Measurements from ENCODE around the gene RTN1. TPM values are rescaled to one million over a fixed set of nuclear protein-coding genes. Genes with fewer than 3 reads are reported as not detected.

RTN1 gene
- total RNA-seq, 2 experiments from 2014 or later = not detected

GRCh38 chr14:59803052-59803540, 67.5 kb downstream of the RTN1 start:
- CTCF ChIA-PET = interaction anchor here (0.6 kb wide), 1 partner anchor 933 kb away, joined by 3 read pairs; no protein-coding TSS in a partner anchor
- Mint-ChIP-seq H3K27ac (no peak overlapping the region), H3K4me3 (no peak overlapping the region), H3K9me3 (ENCODE audit: low read depth) (no peaks in the 10 kb centered on the region), H3K27me3 (peaks cover 8% of the 10 kb centered on the region), H3K4me1 (no peaks in the 10 kb centered on the region), H3K36me3 (no peaks in the 10 kb centered on the region)
- ATAC-seq = no peak
- DNase-seq = no peak

- DNase-seq = no peak
- Mint-ChIP-seq H3K4me1 (no peaks in the 10 kb centered on the region), H3K27ac (no peak overlapping the region), H3K36me3 (no peaks in the 10 kb centered on the region), H3K27me3 (no peaks in the 10 kb centered on the region), H3K9me3 (ENCODE audit: low read depth) (no peaks in the 10 kb centered on the region), H3K4me3 (no peak overlapping the region)
- ATAC-seq = no peak
- CTCF ChIA-PET = no interaction called here
Observed at GRCh38 chr14:59788176-59788575, 82.4 kb downstream of the RTN1 start.

GRCh38 chr14:59787045-59787674, 83.4 kb downstream of the RTN1 start:
- H3K27me3 Mint-ChIP-seq = no peaks in the 10 kb centered on the region
- CTCF ChIA-PET = no interaction called here
- ATAC-seq (no peak), DNase-seq (no peak)
- no peak overlapping the region for H3K4me3 Mint-ChIP-seq
- H3K4me1 Mint-ChIP-seq = no peaks in the 10 kb centered on the region
- no peak overlapping the region for H3K27ac Mint-ChIP-seq
- no peaks in the 10 kb centered on the region for H3K36me3 Mint-ChIP-seq
- no peaks in the 10 kb centered on the region for H3K9me3 Mint-ChIP-seq (ENCODE audit: low read depth)

- Mint-ChIP-seq H3K4me3 (no peak overlapping the region), H3K9me3 (ENCODE audit: low read depth) (no peaks in the 10 kb centered on the region), H3K27ac (no peak overlapping the region), H3K27me3 (no peaks in the 10 kb centered on the region), H3K4me1 (no peaks in the 10 kb centered on the region), H3K36me3 (no peaks in the 10 kb centered on the region)
- CTCF ChIA-PET = no interaction called here
- no peak for DNase-seq
- ATAC-seq = no peak
Observed at GRCh38 chr14:59785629-59786028, 84.9 kb downstream of the RTN1 start.

GRCh38 chr14:59782760-59783159, 87.8 kb downstream of the RTN1 start:
- no peak overlapping the region for H3K4me3 Mint-ChIP-seq
- H3K27ac Mint-ChIP-seq = no peak overlapping the region
- CTCF ChIA-PET = no interaction called here
- no peaks in the 10 kb centered on the region for H3K4me1 Mint-ChIP-seq
- ATAC-seq = no peak
- H3K9me3 Mint-ChIP-seq (ENCODE audit: low read depth) = no peaks in the 10 kb centered on the region
- no peak for DNase-seq
- no peaks in the 10 kb centered on the region for H3K27me3 Mint-ChIP-seq
- no peaks in the 10 kb centered on the region for H3K36me3 Mint-ChIP-seq

GRCh38 chr14:59777006-59777579, 93.5 kb downstream of the RTN1 start:
- ATAC-seq (no peak), DNase-seq (no peak)
- H3K4me1 Mint-ChIP-seq = no peaks in the 10 kb centered on the region
- no peaks in the 10 kb centered on the region for H3K9me3 Mint-ChIP-seq (ENCODE audit: low read depth)
- no peaks in the 10 kb centered on the region for H3K27me3 Mint-ChIP-seq
- no peaks in the 10 kb centered on the region for H3K36me3 Mint-ChIP-seq
- no peak overlapping the region for H3K4me3 Mint-ChIP-seq
- CTCF ChIA-PET = no interaction called here
- H3K27ac Mint-ChIP-seq = no peak overlapping the region

- Mint-ChIP-seq H3K4me3 (no peak overlapping the region), H3K36me3 (no peaks in the 10 kb centered on the region), H3K27ac (no peak overlapping the region), H3K4me1 (no peaks in the 10 kb centered on the region), H3K27me3 (no peaks in the 10 kb centered on the region), H3K9me3 (ENCODE audit: low read depth) (no peaks in the 10 kb centered on the region)
- ATAC-seq (no peak), DNase-seq (no peak)
- CTCF ChIA-PET = no interaction called here
Observed at GRCh38 chr14:59776468-59776867, 94.1 kb downstream of the RTN1 start.

GRCh38 chr14:59772233-59772632, 98.3 kb downstream of the RTN1 start:
- CTCF ChIA-PET = no interaction called here
- H3K27ac Mint-ChIP-seq = no peak overlapping the region
- no peak overlapping the region for H3K4me3 Mint-ChIP-seq
- H3K4me1 Mint-ChIP-seq = no peaks in the 10 kb centered on the region
- H3K36me3 Mint-ChIP-seq = no peaks in the 10 kb centered on the region
- DNase-seq (no peak), ATAC-seq (no peak)
- H3K9me3 Mint-ChIP-seq (ENCODE audit: low read depth) = no peaks in the 10 kb centered on the region
- H3K27me3 Mint-ChIP-seq = no peaks in the 10 kb centered on the region

- H3K4me1 Mint-ChIP-seq = no peaks in the 10 kb centered on the region
- no peak for ATAC-seq
- DNase-seq = no peak
- H3K9me3 Mint-ChIP-seq (ENCODE audit: low read depth) = no peaks in the 10 kb centered on the region
- CTCF ChIA-PET = no interaction called here
- no peaks in the 10 kb centered on the region for H3K27me3 Mint-ChIP-seq
- H3K4me3 Mint-ChIP-seq = no peak overlapping the region
- no peaks in the 10 kb centered on the region for H3K36me3 Mint-ChIP-seq
- no peak overlapping the region for H3K27ac Mint-ChIP-seq
Observed at GRCh38 chr14:59771577-59771976, 99.0 kb downstream of the RTN1 start.

GRCh38 chr14:59769586-59769985, 101.0 kb downstream of the RTN1 start:
- Mint-ChIP-seq H3K27ac (no peak overlapping the region), H3K9me3 (ENCODE audit: low read depth) (no peaks in the 10 kb centered on the region), H3K36me3 (no peaks in the 10 kb centered on the region), H3K27me3 (no peaks in the 10 kb centered on the region), H3K4me1 (no peaks in the 10 kb centered on the region), H3K4me3 (no peak overlapping the region)
- DNase-seq = no peak
- ATAC-seq = no peak
- CTCF ChIA-PET = no interaction called here

GRCh38 chr14:59768855-59769375, 101.7 kb downstream of the RTN1 start:
- H3K27me3 Mint-ChIP-seq = no peaks in the 10 kb centered on the region
- H3K4me1 Mint-ChIP-seq = no peaks in the 10 kb centered on the region
- no peak for DNase-seq
- CTCF ChIA-PET = no interaction called here
- H3K4me3 Mint-ChIP-seq = no peak overlapping the region
- ATAC-seq = no peak
- H3K27ac Mint-ChIP-seq = no peak overlapping the region
- H3K36me3 Mint-ChIP-seq = no peaks in the 10 kb centered on the region
- H3K9me3 Mint-ChIP-seq (ENCODE audit: low read depth) = no peaks in the 10 kb centered on the region

- Mint-ChIP-seq H3K27me3 (no peaks in the 10 kb centered on the region), H3K4me3 (no peak overlapping the region), H3K36me3 (no peaks in the 10 kb centered on the region), H3K9me3 (ENCODE audit: low read depth) (no peaks in the 10 kb centered on the region), H3K4me1 (no peaks in the 10 kb centered on the region), H3K27ac (no peak overlapping the region)
- DNase-seq (no peak), ATAC-seq (no peak)
- CTCF ChIA-PET = no interaction called here
Observed at GRCh38 chr14:59761851-59762250, 108.7 kb downstream of the RTN1 start.

- H3K27ac Mint-ChIP-seq = no peak overlapping the region
- H3K27me3 Mint-ChIP-seq = no peaks in the 10 kb centered on the region
- H3K36me3 Mint-ChIP-seq = no peaks in the 10 kb centered on the region
Observed at GRCh38 chr14:59755409-59756135, 115.0 kb downstream of the RTN1 start.

GRCh38 chr14:59754256-59754655, 116.3 kb downstream of the RTN1 start:
- CTCF ChIA-PET = no interaction called here

More at GRCh38 chr14:59755409-59756135, 115.0 kb downstream of the RTN1 start:
- DNase-seq (no peak), ATAC-seq (no peak)
- CTCF ChIA-PET = no interaction called here
- H3K4me1 Mint-ChIP-seq = no peaks in the 10 kb centered on the region
- no peak overlapping the region for H3K4me3 Mint-ChIP-seq
- H3K9me3 Mint-ChIP-seq (ENCODE audit: low read depth) = no peaks in the 10 kb centered on the region

More at GRCh38 chr14:59754256-59754655, 116.3 kb downstream of the RTN1 start:
- Mint-ChIP-seq H3K4me1 (no peaks in the 10 kb centered on the region), H3K27ac (no peak overlapping the region), H3K4me3 (no peak overlapping the region), H3K36me3 (no peaks in the 10 kb centered on the region), H3K27me3 (no peaks in the 10 kb centered on the region), H3K9me3 (ENCODE audit: low read depth) (no peaks in the 10 kb centered on the region)
- DNase-seq (no peak), ATAC-seq (no peak)

Measured in activated CD8-positive, alpha-beta memory T cell treated with anti-CD3 and anti-CD28 coated beads, Interleukin-2, amount 10 ng/mL, durations not matched to agents 7 days and 5 days (primary cell).